BE2C (cell line): ENCODE data around the gene F5.

Experiments used
- DNase-seq: peaks from one replicate; pipeline ENCODE4 v3.0.0-alpha.2; 2020
- H3K27me3 ChIP-seq: fragments of 250-450 bp; sonication (Bioruptor Pico); 2 replicates; pipeline ENCODE4 v1.5.1; 2020; ENCODE audit warnings: mild to moderate bottlenecking
- H3K36me3 ChIP-seq: fragments of 250-450 bp; sonication (Bioruptor Pico); 2 replicates; pipeline ENCODE4 v1.5.1; 2020; ENCODE audit warnings: mild to moderate bottlenecking
- H3K4me1 ChIP-seq: fragments of 250-450 bp; sonication (Bioruptor Pico); 2 replicates; pipeline ENCODE4 v1.5.1; 2020
- H3K4me3 ChIP-seq: 2 replicates; pipeline ENCODE4 v1.5.1; 2011; ENCODE audit warnings: low read depth, low read length
- H3K9me3 ChIP-seq: fragments of 250-450 bp; sonication (Bioruptor Pico); 2 replicates; pipeline ENCODE4 v1.5.1; 2020
- CTCF ChIP-seq: IDR thresholded peaks from 2 replicates; pipeline ENCODE4 v1.5.1; 2012; ENCODE audit warnings: mild to moderate bottlenecking, low read depth, low read length

Gene F5

GRCh38 chr1:169499807-169500206 is 86.5 kb downstream of the F5 start:
- Histone ChIP-seq H3K4me1 (no peaks in the 10 kb centered on the region), H3K27me3 (no peaks in the 10 kb centered on the region), H3K4me3 (no peak overlapping the region), H3K9me3 (no peaks in the 10 kb centered on the region), H3K36me3 (no peaks in the 10 kb centered on the region)
- DNase-seq: no peak
- TF ChIP-seq CTCF: no peak

GRCh38 chr1:169497317-169497716 is 89.0 kb downstream of the F5 start:
- H3K4me1 ChIP-seq: no peaks in the 10 kb centered on the region
- H3K9me3 ChIP-seq: no peaks in the 10 kb centered on the region
- no peak overlapping the region for H3K4me3 ChIP-seq
- no peak for TF ChIP-seq CTCF
- H3K27me3 ChIP-seq: no peaks in the 10 kb centered on the region
- no peak for DNase-seq
- no peaks in the 10 kb centered on the region for H3K36me3 ChIP-seq

GRCh38 chr1:169495916-169496315 is 90.4 kb downstream of the F5 start:
- no peak for TF ChIP-seq CTCF
- H3K36me3 ChIP-seq: no peaks in the 10 kb centered on the region
- H3K9me3 ChIP-seq: no peaks in the 10 kb centered on the region

GRCh38 chr1:169495046-169495775 is 91.1 kb downstream of the F5 start:
- Histone ChIP-seq H3K27me3 (no peaks in the 10 kb centered on the region), H3K4me1 (no peaks in the 10 kb centered on the region), H3K4me3 (no peak overlapping the region), H3K36me3 (no peaks in the 10 kb centered on the region), H3K9me3 (no peaks in the 10 kb centered on the region)
- no peak for DNase-seq
- no peak for TF ChIP-seq CTCF

More at GRCh38 chr1:169495916-169496315, 90.4 kb downstream of the F5 start:
- Histone ChIP-seq H3K4me1 (no peaks in the 10 kb centered on the region), H3K4me3 (no peak overlapping the region), H3K27me3 (no peaks in the 10 kb centered on the region)
- no peak for DNase-seq

GRCh38 chr1:169494343-169494742 is 91.9 kb downstream of the F5 start:
- Histone ChIP-seq H3K36me3 (no peaks in the 10 kb centered on the region), H3K4me1 (no peaks in the 10 kb centered on the region), H3K27me3 (no peaks in the 10 kb centered on the region), H3K9me3 (no peaks in the 10 kb centered on the region), H3K4me3 (no peak overlapping the region)
- TF ChIP-seq CTCF: no peak
- no peak for DNase-seq

- H3K4me1 ChIP-seq: no peaks in the 10 kb centered on the region
- H3K9me3 ChIP-seq: no peaks in the 10 kb centered on the region
- no peak for TF ChIP-seq CTCF
- no peaks in the 10 kb centered on the region for H3K36me3 ChIP-seq
- no peak overlapping the region for H3K4me3 ChIP-seq
- no peak for DNase-seq
- no peaks in the 10 kb centered on the region for H3K27me3 ChIP-seq
Measured at GRCh38 chr1:169493251-169493650, 93.0 kb downstream of the F5 start.
